IMR-90 (cell line): ENCODE results near the gene SFSWAP. TPM values are rescaled to one million over a fixed set of nuclear protein-coding genes. Genes with fewer than 3 reads are reported as not detected.

Source experiments
- ATAC-seq: fragments of 200-7000 bp; cut with Tn5 transposase; 2 replicates; pipeline ENCODE4 v1.9.1; 2020; ENCODE audit warnings: low read depth, mild to moderate bottlenecking, moderate library complexity
- BruUV-seq: library from RNA; stranded (reverse); fragments of 400-500 nt; replicated peaks from 2 replicates; lab custom pipeline; 2021; lab: Mats Ljungman, UMichigan
- CTCF ChIA-PET: fragments of 300-600 bp; formaldehyde crosslinking; extraction: SDS; loops from one replicate; lab custom pipeline; 2021; ENCODE audit warnings: antibody characterized with exemption; lab: Yijun Ruan, JAX
- POLR2A ChIA-PET: fragments of 300-600 bp; sonication (Branson Sonifier 250); formaldehyde crosslinking; loops from one replicate; lab custom pipeline; 2022; ENCODE audit warnings: antibody characterized with exemption; ENCODE audit not compliant: unreplicated experiment; lab: Charles Lee
- DNase-seq: peaks from one replicate; pipeline ENCODE4 v3.0.0; 2013
- H2AFZ ChIP-seq: replicated peaks from 2 replicates; pipeline ENCODE3; 2013; ENCODE audit warnings: low read length, mild to moderate bottlenecking; ENCODE audit not compliant: poor library complexity
- H2AK5ac ChIP-seq: 2 replicates; pipeline ENCODE4 v1.6.1; 2013; ENCODE audit warnings: low read depth, low read length, inconsistent platforms
- H2AK9ac ChIP-seq: replicated peaks from 2 replicates; pipeline ENCODE3; 2013; ENCODE audit warnings: mild to moderate bottlenecking, low read depth, low read length, moderate library complexity; ENCODE audit not compliant: poor library complexity
- H2BK120ac ChIP-seq: 2 replicates; pipeline ENCODE4 v1.6.1; 2013; ENCODE audit warnings: low read depth, low read length, inconsistent platforms
- H2BK15ac ChIP-seq: 3 replicates; pipeline ENCODE4 v1.6.1; 2013; ENCODE audit warnings: low read depth, low read length, inconsistent platforms
- H2BK20ac ChIP-seq: 2 replicates; pipeline ENCODE4 v1.6.1; 2013; ENCODE audit warnings: low read depth, mild to moderate bottlenecking, inconsistent platforms, low read length, moderate library complexity
- H2BK5ac ChIP-seq: 2 replicates; pipeline ENCODE4 v1.6.1; 2013; ENCODE audit warnings: mild to moderate bottlenecking, low read depth, low read length, inconsistent platforms; ENCODE audit not compliant: poor library complexity, severe bottlenecking
- H3K14ac ChIP-seq: replicated peaks from 2 replicates; pipeline ENCODE4 v1.6.1; 2013; ENCODE audit warnings: low read depth, low read length, inconsistent platforms
- H3K18ac ChIP-seq: 2 replicates; pipeline ENCODE4 v1.6.1; 2013; ENCODE audit warnings: low read depth, low read length, control low read depth
- H3K23ac ChIP-seq: 2 replicates; pipeline ENCODE4 v1.6.1; 2013; ENCODE audit warnings: low read depth, low read length, inconsistent platforms
- H3K27ac ChIP-seq: 2 replicates; pipeline ENCODE4 v1.5.1; 2013; ENCODE audit warnings: mild to moderate bottlenecking, control low read depth, low read length; ENCODE audit not compliant: insufficient read depth
- H3K27me3 ChIP-seq: 2 replicates; pipeline ENCODE4 v1.6.1; 2013; ENCODE audit warnings: low read length; ENCODE audit not compliant: control insufficient read depth, insufficient read depth
- H3K36me3 ChIP-seq: 2 replicates; pipeline ENCODE4 v1.6.1; 2013; ENCODE audit warnings: low read length, mixed read lengths; ENCODE audit not compliant: control insufficient read depth, insufficient read depth
- H3K4ac ChIP-seq: 2 replicates; pipeline ENCODE4 v1.6.1; 2013; ENCODE audit warnings: low read depth, low read length, inconsistent platforms
- H3K4me1 ChIP-seq: 2 replicates; pipeline ENCODE4 v1.6.1; 2013; ENCODE audit warnings: low read length, mixed read lengths; ENCODE audit not compliant: control insufficient read depth, insufficient read depth
- H3K4me2 ChIP-seq: 2 replicates; pipeline ENCODE4 v1.6.1; 2013; ENCODE audit warnings: low read depth, mild to moderate bottlenecking, control low read depth, low read length, moderate library complexity
- H3K4me3 ChIP-seq: 2 replicates; pipeline ENCODE4 v1.5.1; 2013; ENCODE audit warnings: low read depth, mild to moderate bottlenecking, control low read depth, low read length, moderate library complexity; ENCODE audit not compliant: insufficient read depth
- H3K56ac ChIP-seq: 2 replicates; pipeline ENCODE4 v1.6.1; 2013; ENCODE audit warnings: low read length, inconsistent platforms; ENCODE audit not compliant: insufficient read depth; ENCODE audit errors: extremely low read depth
- H3K79me1 ChIP-seq, 2 experiments: 2 replicates each; pipeline ENCODE4 v1.6.1; 2013; ENCODE audit warnings: low read length in 2 of 2, inconsistent platforms in 1 of 2, low read depth in 1 of 2
- H3K9ac ChIP-seq: 2 replicates; pipeline ENCODE4 v1.6.1; 2013; ENCODE audit warnings: low read depth, low read length, control low read depth
- H3K9me1 ChIP-seq: 2 replicates; pipeline ENCODE4 v1.6.1; 2013; ENCODE audit warnings: low read length, inconsistent platforms; ENCODE audit not compliant: insufficient read depth
- H3K9me3 ChIP-seq: 2 replicates; pipeline ENCODE4 v1.6.1; 2013; ENCODE audit warnings: low read length; ENCODE audit not compliant: control insufficient read depth, insufficient read depth
- H4K20me1 ChIP-seq: 2 replicates; pipeline ENCODE4 v1.6.1; 2013; ENCODE audit warnings: low read length, inconsistent platforms; ENCODE audit not compliant: insufficient read depth
- H4K5ac ChIP-seq: 2 replicates; pipeline ENCODE4 v1.6.1; 2013; ENCODE audit warnings: mild to moderate bottlenecking, low read depth, low read length, control low read depth
- H4K8ac ChIP-seq, 2 experiments: 2 replicates each; pipeline ENCODE4 v1.6.1; 2013; ENCODE audit warnings: low read depth in 2 of 2, low read length in 2 of 2, control low read depth in 1 of 2, inconsistent platforms in 1 of 2
- H4K91ac ChIP-seq: 2 replicates; pipeline ENCODE4 v1.6.1; 2013; ENCODE audit warnings: low read depth, low read length, inconsistent platforms; ENCODE audit not compliant: insufficient read depth
- BHLHE40 ChIP-seq: fragments of 150-350 bp; IDR thresholded peaks from 2 replicates; pipeline ENCODE4 v1.6.1; 2016; ENCODE audit warnings: mild to moderate bottlenecking, low read depth, low read length
- CEBPB ChIP-seq: IDR thresholded peaks from 2 replicates; pipeline ENCODE4 v1.6.1; 2012; ENCODE audit warnings: low read depth, low read length, improper control_type of control experiment
- FOS ChIP-seq: fragments of 150-350 bp; IDR thresholded peaks from 2 replicates; pipeline ENCODE4 v1.6.1; 2016; ENCODE audit warnings: low read depth, low read length
- MAFK ChIP-seq: IDR thresholded peaks from 2 replicates; pipeline ENCODE4 v1.6.1; 2012; ENCODE audit warnings: low read depth, low read length, improper control_type of control experiment
- MAZ ChIP-seq: IDR thresholded peaks from 2 replicates; pipeline ENCODE4 v1.6.1; 2012; ENCODE audit warnings: low read depth, mild to moderate bottlenecking, low read length, improper control_type of control experiment, moderate library complexity, borderline replicate concordance
- MXI1 ChIP-seq: IDR thresholded peaks from 2 replicates; pipeline ENCODE4 v1.6.1; 2012; ENCODE audit warnings: low read depth, mild to moderate bottlenecking, low read length, moderate library complexity, borderline replicate concordance
- NFE2L2 ChIP-seq: fragments of 150-350 bp; IDR thresholded peaks from 2 replicates; pipeline ENCODE4 v1.6.1; 2016; ENCODE audit warnings: low read depth, mild to moderate bottlenecking, low read length
- POLR2A ChIP-seq: IDR thresholded peaks from 2 replicates; pipeline ENCODE4 v1.6.1; 2012; ENCODE audit warnings: mild to moderate bottlenecking, low read depth, low read length
- RCOR1 ChIP-seq: IDR thresholded peaks from 2 replicates; pipeline ENCODE4 v1.6.1; 2012; ENCODE audit warnings: mild to moderate bottlenecking, low read length, improper control_type of control experiment; ENCODE audit not compliant: insufficient replicate concordance
- RFX5 ChIP-seq: IDR thresholded peaks from 2 replicates; pipeline ENCODE4 v1.8.0; 2012; ENCODE audit warnings: low read depth, mild to moderate bottlenecking, low read length, moderate library complexity
- SMC3 ChIP-seq: fragments of 150-350 bp; IDR thresholded peaks from 2 replicates; pipeline ENCODE4 v1.6.1; 2016; ENCODE audit warnings: low read depth, mild to moderate bottlenecking, antibody characterized with exemption, low read length, moderate library complexity
- WGBS, 2 experiments: methylation state at CpG; one replicate each; pipeline versions ENCODE4 v1.1.5 to v1.1.7; 2013; ENCODE audit warnings: missing lambda C conversion rate in 2 of 2; ENCODE audit not compliant: insufficient read length in 1 of 2; ENCODE audit errors: extremely low coverage in 2 of 2; 5-methylcytosine and 5-hydroxymethylcytosine counted together
- dilution Hi-C: fragments of 300-500 bp; cut with HindIII; formaldehyde crosslinking; loops from one replicate; pipeline ENCODE4 v1.14.3; 2018; ENCODE audit warnings: low sequenced_read_pairs; ENCODE audit not compliant: unreplicated experiment
- in situ Hi-C: fragments of 300-500 bp; cut with MboI; formaldehyde crosslinking; loops from 3 replicates; pipeline ENCODE4 v1.14.3; 2019; ENCODE audit warnings: low sequenced_read_pairs, inconsistent platforms, mixed read lengths
- intact Hi-C: fragments of 100-400 bp; cut with micrococcal nuclease; formaldehyde crosslinking; loops from 2 replicates; pipeline ENCODE4 v1.10.0; 2022
- polyA plus RNA-seq, 3 experiments: library from polyadenylated mRNA; depleted of rRNA; stranded (reverse); fragments of >200 nt; gene quantifications; 2 replicates each; pipeline ENCODE4 v1.2.3, GENCODE V29; 2012; ENCODE audit warnings: low replicate concordance in 1 of 3
- total RNA-seq: library from RNA; depleted of rRNA; stranded (reverse); fragments of >200 nt; gene quantifications from 2 replicates; pipeline ENCODE4 v1.2.3, GENCODE V29; 2012
- TF ChIP-seq, protein P1 (sequence below): conservative IDR thresholded peaks from 2 replicates; pipeline ENCODE4 v1.5.1; 2012; ENCODE audit warnings: mild to moderate bottlenecking, low read depth, low read length, improper control_type of control experiment
- TF ChIP-seq, protein P2 (sequence below): fragments of 150-350 bp; IDR thresholded peaks from 2 replicates; pipeline ENCODE4 v1.6.1; 2017; ENCODE audit warnings: mild to moderate bottlenecking, antibody characterized with exemption, low read length, low read depth

Gene SFSWAP
- total and polyA plus RNA-seq, 2 of the 4 experiments (the other 2 are of a cell fraction): 19.7 to 22.4 TPM

DNA sequence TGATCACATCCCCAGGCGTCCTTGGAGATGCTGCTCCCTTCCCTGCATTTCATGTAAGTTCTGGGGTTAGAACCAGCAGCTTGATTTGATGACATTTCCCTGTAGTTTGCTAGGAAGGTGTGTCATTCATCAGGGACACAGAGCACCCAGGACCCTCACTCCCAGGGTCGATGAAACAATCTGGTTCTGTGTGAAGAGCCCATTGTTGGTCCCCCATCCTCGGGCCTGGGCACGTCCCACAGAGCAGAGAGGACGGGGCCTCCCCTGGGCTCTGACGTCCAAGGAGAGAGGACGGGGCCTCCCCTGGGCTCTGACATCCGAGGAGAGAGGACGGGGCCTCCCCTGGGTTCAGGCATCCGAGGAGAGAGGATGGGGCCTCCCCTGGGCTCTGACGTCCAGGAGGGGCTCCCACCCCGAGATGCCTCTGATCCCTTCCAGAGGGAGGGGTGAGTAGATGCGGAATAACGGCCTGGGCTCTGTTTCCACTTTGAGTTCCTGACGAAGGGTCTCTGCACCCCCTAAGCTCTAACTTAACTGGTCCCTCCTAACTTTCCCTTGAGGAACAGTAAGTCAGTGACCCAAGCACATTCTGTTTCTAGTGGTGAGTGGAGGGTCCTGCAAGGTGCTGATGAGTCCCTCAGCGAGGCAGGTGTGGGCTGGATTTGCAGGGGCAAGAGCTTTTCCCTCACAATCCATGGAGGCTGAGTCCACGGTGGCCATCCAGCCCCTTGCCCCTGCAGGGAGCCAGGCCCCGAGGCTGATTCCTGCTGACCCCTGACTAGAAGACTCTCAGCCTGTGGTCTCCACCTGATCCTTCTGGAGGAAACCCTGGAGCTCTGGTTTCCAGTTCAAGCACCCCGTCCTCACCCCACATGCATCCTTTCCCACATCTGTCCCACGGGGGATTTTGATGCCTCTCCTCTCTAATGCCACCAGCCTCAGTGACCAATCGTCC is 35.5 kb upstream of the SFSWAP start:
- Histone ChIP-seq H2BK120ac (no peak overlapping the region), H4K8ac (no peak overlapping the region), H4K20me1 (no peaks in the 10 kb centered on the region), H3K9me3 (no peaks in the 10 kb centered on the region), H4K91ac (no peak overlapping the region), H2BK15ac (no peak overlapping the region), H3K56ac (no peak overlapping the region), H3K79me1 (no peaks in the 10 kb centered on the region), H3K27ac (no peak overlapping the region), H2AFZ (no peak overlapping the region), H3K14ac (no peak overlapping the region), H3K4ac (no peak overlapping the region), H3K9me1 (no peaks in the 10 kb centered on the region), H3K4me1 (no peaks in the 10 kb centered on the region), H3K9ac (no peak overlapping the region), H2AK9ac (no peak overlapping the region), H2BK5ac (no peak overlapping the region), H3K4me3 (no peak overlapping the region), H3K36me3 (no peaks in the 10 kb centered on the region), H3K4me2 (no peak overlapping the region), H3K27me3 (peaks cover 4% of the 10 kb centered on the region; the same call in 1 of the 2 replicates), H4K5ac (no peak overlapping the region), H3K23ac (no peak overlapping the region), H3K18ac (no peak overlapping the region), H2BK20ac (no peak overlapping the region), H2AK5ac (no peak overlapping the region)
- POLR2A ChIA-PET: no interaction called here
- dilution Hi-C loops: no loop called here
- BruUV-seq: no TSS peak
- WGBS, 2 experiments: 33% methylated on average over 8 of the region's 21 CpGs; no CpG with 5 or more reads in 1 of the 2 experiments
- intact Hi-C loops: no loop called here
- in situ Hi-C loops: no loop called here
- no peak for ATAC-seq
- CTCF ChIA-PET: no interaction called here
- TF ChIP-seq NFE2L2 (no peak), MAFK (no peak), BHLHE40 (no peak), RFX5 (no peak), CEBPB (no peak), FOS (no peak), RCOR1 (no peak), POLR2A (no peak), MXI1 (no peak), SMC3 (no peak), MAZ (no peak)
- TF ChIP-seq, protein P1, sequence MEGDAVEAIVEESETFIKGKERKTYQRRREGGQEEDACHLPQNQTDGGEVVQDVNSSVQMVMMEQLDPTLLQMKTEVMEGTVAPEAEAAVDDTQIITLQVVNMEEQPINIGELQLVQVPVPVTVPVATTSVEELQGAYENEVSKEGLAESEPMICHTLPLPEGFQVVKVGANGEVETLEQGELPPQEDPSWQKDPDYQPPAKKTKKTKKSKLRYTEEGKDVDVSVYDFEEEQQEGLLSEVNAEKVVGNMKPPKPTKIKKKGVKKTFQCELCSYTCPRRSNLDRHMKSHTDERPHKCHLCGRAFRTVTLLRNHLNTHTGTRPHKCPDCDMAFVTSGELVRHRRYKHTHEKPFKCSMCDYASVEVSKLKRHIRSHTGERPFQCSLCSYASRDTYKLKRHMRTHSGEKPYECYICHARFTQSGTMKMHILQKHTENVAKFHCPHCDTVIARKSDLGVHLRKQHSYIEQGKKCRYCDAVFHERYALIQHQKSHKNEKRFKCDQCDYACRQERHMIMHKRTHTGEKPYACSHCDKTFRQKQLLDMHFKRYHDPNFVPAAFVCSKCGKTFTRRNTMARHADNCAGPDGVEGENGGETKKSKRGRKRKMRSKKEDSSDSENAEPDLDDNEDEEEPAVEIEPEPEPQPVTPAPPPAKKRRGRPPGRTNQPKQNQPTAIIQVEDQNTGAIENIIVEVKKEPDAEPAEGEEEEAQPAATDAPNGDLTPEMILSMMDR: no peak
- TF ChIP-seq, protein P2, sequence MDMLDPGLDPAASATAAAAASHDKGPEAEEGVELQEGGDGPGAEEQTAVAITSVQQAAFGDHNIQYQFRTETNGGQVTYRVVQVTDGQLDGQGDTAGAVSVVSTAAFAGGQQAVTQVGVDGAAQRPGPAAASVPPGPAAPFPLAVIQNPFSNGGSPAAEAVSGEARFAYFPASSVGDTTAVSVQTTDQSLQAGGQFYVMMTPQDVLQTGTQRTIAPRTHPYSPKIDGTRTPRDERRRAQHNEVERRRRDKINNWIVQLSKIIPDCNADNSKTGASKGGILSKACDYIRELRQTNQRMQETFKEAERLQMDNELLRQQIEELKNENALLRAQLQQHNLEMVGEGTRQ: no peak
- no peak for DNase-seq
